GM12878 (cell line): ENCODE results near the gene TARP.

Source experiments
- ATAC-seq: fragments of 200-7000 bp; cut with Tn5 transposase; 3 replicates; pipeline ENCODE4 v1.9.1; 2020; ENCODE audit warnings: mild to moderate bottlenecking, moderate library complexity
- BruUV-seq: library from RNA; stranded (reverse); fragments of 400-500 nt; replicated peaks from 2 replicates; lab custom pipeline; 2021; lab: Mats Ljungman, UMichigan
- CTCF ChIA-PET: fragments of 300-600 bp; sonication (Branson Sonifier 250); formaldehyde crosslinking; extraction: SDS; loops from one replicate; lab custom pipeline; 2021; ENCODE audit warnings: inconsistent platforms; lab: Yijun Ruan, JAX
- POLR2A ChIA-PET: fragments of 350-600 bp; formaldehyde crosslinking; extraction: SDS; loops from one replicate; lab custom pipeline; 2021; ENCODE audit warnings: inconsistent platforms; lab: Charles Lee
- RAD21 ChIA-PET: fragments of 300-600 bp; sonication (Branson Sonifier 250); formaldehyde crosslinking; loops from one replicate; lab custom pipeline; 2023; ENCODE audit warnings: antibody characterized with exemption; ENCODE audit not compliant: unreplicated experiment; lab: Charles Lee
- SMC1A ChIA-PET: fragments of 300-600 bp; sonication (Branson Sonifier 250); formaldehyde crosslinking; loops from one replicate; lab custom pipeline; 2023; ENCODE audit not compliant: unreplicated experiment, uncharacterized antibody; lab: Charles Lee
- DNase-seq: peaks from one replicate; pipeline ENCODE4 v3.0.0-alpha.2; 2011; ENCODE audit warnings: low read depth, low spot score
- FAIRE-seq: peaks from 3 replicates; lab custom pipeline; 2011; peaks lifted over from hg19 to GRCh38; lab: Jason Lieb, UNC
- H2AFZ ChIP-seq: 2 replicates; pipeline ENCODE4 v1.6.0; 2011; ENCODE audit warnings: low read depth, low read length, control low read depth; ENCODE audit not compliant: control insufficient read depth
- H3K27ac ChIP-seq: 2 replicates; pipeline ENCODE4 v1.5.1; 2011; ENCODE audit warnings: control low read depth; ENCODE audit not compliant: control insufficient read depth, insufficient read depth
- H3K27me3 ChIP-seq, 2 experiments: replicated peaks in 1 of 2; 2 replicates each; pipeline versions ENCODE4 v1.6.0 to v1.6.1; 2011; ENCODE audit warnings: low read length in 1 of 2; ENCODE audit not compliant: control insufficient read depth in 2 of 2, insufficient read depth in 2 of 2
- H3K36me3 ChIP-seq, 2 experiments: 2 replicates each; pipeline ENCODE4 v1.5.1; 2011; ENCODE audit warnings: low read length in 1 of 2; ENCODE audit not compliant: control insufficient read depth in 2 of 2, insufficient read depth in 2 of 2
- H3K4me1 ChIP-seq: 2 replicates; pipeline ENCODE4 v1.6.1; 2011; ENCODE audit warnings: mild to moderate bottlenecking, low read length, moderate library complexity, mixed read lengths; ENCODE audit not compliant: control insufficient read depth, insufficient read depth
- H3K4me2 ChIP-seq: 2 replicates; pipeline ENCODE4 v1.6.0; 2011; ENCODE audit warnings: control low read depth; ENCODE audit not compliant: control insufficient read depth, insufficient read depth
- H3K4me3 ChIP-seq: fragments of 200-600 bp; sonication (generic); 2 replicates; pipeline ENCODE4 v1.5.1; 2016
- H3K79me2 ChIP-seq: 2 replicates; pipeline ENCODE4 v1.6.0; 2011; ENCODE audit warnings: low read length; ENCODE audit not compliant: control insufficient read depth, insufficient read depth
- H3K9ac ChIP-seq: 2 replicates; pipeline ENCODE4 v1.8.0; 2011; ENCODE audit warnings: low read length, control low read depth, mixed read lengths; ENCODE audit not compliant: control insufficient read depth, insufficient read depth
- H3K9me3 ChIP-seq: replicated peaks from 3 replicates; pipeline ENCODE4 v1.5.1; 2011; ENCODE audit warnings: mild to moderate bottlenecking, low read length; ENCODE audit not compliant: control insufficient read depth, insufficient read depth
- H4K20me1 ChIP-seq: 2 replicates; pipeline ENCODE4 v1.6.0; 2011; ENCODE audit not compliant: control insufficient read depth, insufficient read depth
- ATF3 ChIP-seq: IDR thresholded peaks from 2 replicates; pipeline ENCODE4 v1.6.1; 2011; ENCODE audit warnings: low read depth, mild to moderate bottlenecking, low read length, moderate library complexity, borderline replicate concordance; ENCODE audit errors: extremely low read depth
- CHD1 ChIP-seq: IDR thresholded peaks from 2 replicates; pipeline ENCODE4 v1.6.1; 2012; ENCODE audit warnings: low read depth, low read length, improper control_type of control experiment
- CHD2 ChIP-seq: IDR thresholded peaks from 2 replicates; pipeline ENCODE4 v1.6.1; 2011; ENCODE audit warnings: low read depth, low read length, improper control_type of control experiment, borderline replicate concordance
- EP300 ChIP-seq, 2 experiments: fragments of 150-350 bp in 1 of 2; IDR thresholded peaks; 2 replicates each; pipeline ENCODE4 v1.6.1; 2011 to 2012; ENCODE audit warnings: low read depth in 2 of 2, low read length in 2 of 2, borderline replicate concordance in 1 of 2, improper control_type of control experiment in 1 of 2, inconsistent platforms in 1 of 2; ENCODE audit not compliant: control insufficient read depth in 1 of 2
- HCFC1 ChIP-seq: fragments of 150-350 bp; IDR thresholded peaks from 2 replicates; pipeline ENCODE4 v1.6.1; 2014; ENCODE audit warnings: low read length
- IKZF2 ChIP-seq, 2 experiments: fragments of 450-650 bp; IDR thresholded peaks; 2 replicates each; pipeline ENCODE4 v1.6.1; 2017; ENCODE audit warnings: mild to moderate bottlenecking in 2 of 2, moderate library complexity in 2 of 2
- KDM1A ChIP-seq: fragments of 200-600 bp; sonication (generic); IDR thresholded peaks from 2 replicates; pipeline ENCODE4 v1.6.1; 2016; ENCODE audit warnings: borderline replicate concordance
- MYC ChIP-seq: IDR thresholded peaks from 2 replicates; pipeline ENCODE4 v1.6.1; 2011; ENCODE audit warnings: mild to moderate bottlenecking, low read length, moderate library complexity, inconsistent platforms; ENCODE audit not compliant: insufficient read depth, insufficient replicate concordance, insufficient read length, severe bottlenecking
- NFXL1 ChIP-seq: fragments of 450-650 bp; IDR thresholded peaks from 2 replicates; pipeline ENCODE4 v1.6.1; 2017; ENCODE audit warnings: antibody characterized with exemption, mild to moderate bottlenecking, borderline replicate concordance
- PAX8 ChIP-seq: fragments of 450-650 bp; IDR thresholded peaks from 2 replicates; pipeline ENCODE4 v1.6.1; 2017; ENCODE audit warnings: mild to moderate bottlenecking, moderate library complexity
- SMAD1 ChIP-seq: fragments of 450-650 bp; IDR thresholded peaks from 2 replicates; pipeline ENCODE4 v1.6.1; 2018; ENCODE audit warnings: mild to moderate bottlenecking, low read depth; ENCODE audit not compliant: partially characterized antibody
- SRF ChIP-seq, 2 experiments: IDR thresholded peaks; 2 replicates each; pipeline ENCODE4 v1.6.1; 2011; ENCODE audit warnings: low read depth in 2 of 2, low read length in 2 of 2, mild to moderate bottlenecking in 1 of 2, moderate library complexity in 1 of 2
- TCF3 ChIP-seq: IDR thresholded peaks from 2 replicates; pipeline ENCODE4 v1.6.1; 2012; ENCODE audit warnings: low read depth, mild to moderate bottlenecking, low read length, borderline replicate concordance; ENCODE audit not compliant: insufficient read depth
- ZNF217 ChIP-seq: fragments of 450-650 bp; IDR thresholded peaks from 2 replicates; pipeline ENCODE4 v1.6.1; 2017; ENCODE audit warnings: antibody characterized with exemption, mild to moderate bottlenecking
- ZNF687 ChIP-seq: fragments of 450-650 bp; IDR thresholded peaks from 2 replicates; pipeline ENCODE4 v1.6.1; 2017; ENCODE audit warnings: mild to moderate bottlenecking, moderate library complexity
- WGBS: methylation state at CpG from one replicate; pipeline ENCODE4 v1.1.6; 2016; ENCODE audit warnings: low lambda C conversion rate; ENCODE audit not compliant: insufficient replicate concordance, insufficient coverage; ENCODE audit errors: missing lambda C conversion rate; 5-methylcytosine and 5-hydroxymethylcytosine counted together
- in situ Hi-C: fragments of 300-500 bp; cut with MboI; formaldehyde crosslinking; loops from 9 replicates; pipeline ENCODE4 v1.14.3; 2018; ENCODE audit warnings: mixed read lengths
- intact Hi-C: fragments of 100-400 bp; cut with micrococcal nuclease; formaldehyde crosslinking; loops from one replicate; pipeline ENCODE4 v1.14.2; 2022; ENCODE audit not compliant: unreplicated experiment
- TF ChIP-seq, protein P1 (sequence below): fragments of 450-650 bp; IDR thresholded peaks from 2 replicates; pipeline ENCODE4 v1.6.1; 2017; ENCODE audit warnings: mild to moderate bottlenecking, low read depth, inconsistent platforms; ENCODE audit not compliant: poor library complexity, severe bottlenecking

The TARP gene

DNA sequence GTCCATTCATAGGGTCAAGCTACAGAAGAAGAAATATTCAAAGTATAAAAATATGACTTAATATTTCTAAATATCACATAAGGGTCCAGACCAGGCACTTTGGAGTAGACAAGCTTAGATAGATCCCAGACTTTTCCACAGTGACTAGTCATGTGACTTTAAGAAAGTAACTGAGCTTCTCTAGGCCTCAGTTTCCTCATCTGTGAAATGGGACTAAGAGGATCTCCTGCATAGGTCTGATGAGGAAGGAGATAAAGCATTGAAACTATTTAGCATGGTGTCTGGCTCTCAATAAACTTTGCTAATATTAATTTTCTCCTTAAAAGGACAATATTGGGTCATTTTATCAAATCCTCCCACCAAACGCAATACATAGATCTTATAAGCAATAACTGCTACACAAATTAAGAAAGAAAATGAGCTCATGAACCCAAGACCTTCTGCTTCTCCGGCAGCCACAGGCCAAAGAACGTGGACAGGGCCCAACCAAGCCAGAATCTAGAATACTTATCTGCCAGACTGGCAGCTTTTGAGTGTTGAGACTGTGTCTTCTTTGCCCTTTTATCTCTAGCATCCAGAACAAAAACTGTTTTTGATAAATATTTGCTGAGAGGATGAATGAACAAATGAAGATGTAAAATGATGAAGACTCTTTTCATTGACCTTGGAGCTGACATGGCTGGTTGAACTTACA, 1.6 kb upstream of the TARP start (continued):
- TF ChIP-seq EP300 (IDR thresholded peaks at IDR 0.05; ENCODE audit: borderline replicate concordance in 1 of 2, control insufficient read depth in 1 of 2, low read depth in 2 of 2, low read length in 2 of 2), result no peak
- no peak for TF ChIP-seq MYC
- no peak for TF ChIP-seq ZNF687
- no peak for TF ChIP-seq IKZF2 (IDR thresholded peaks at IDR 0.05)

GRCh38 chr7:38274486-38274885, 1.1 kb upstream of the TARP start:
- no peak for ATAC-seq
- FAIRE-seq, result no peak
- H3K27me3 ChIP-seq, result no peaks in the 10 kb centered on the region
- H3K36me3 ChIP-seq, result no peaks in the 10 kb centered on the region
- no peak overlapping the region for H3K4me3 ChIP-seq
- in situ Hi-C loops (no loop called here), intact Hi-C loops (no loop called here)
- H3K27ac ChIP-seq, result no peak overlapping the region
- 41% methylated on average over 4 of the region's 4 CpGs for WGBS
- H4K20me1 ChIP-seq, result no peaks in the 10 kb centered on the region
- SMC1A ChIA-PET, result interaction anchor here (1.0 to 1.2 kb wide), 3 partner anchors 9 to 45 kb away, joined by 3 to 5 read pairs (median 4); no protein-coding TSS in a partner anchor
- no peak overlapping the region for H3K9ac ChIP-seq
- DNase-seq, result no peak
- H3K4me1 ChIP-seq, result peaks cover 6% of the 10 kb centered on the region; the same call in 1 of the 2 replicates
- no peak overlapping the region for H3K4me2 ChIP-seq
- CTCF ChIA-PET, result interaction anchor here (1.3 to 2.7 kb wide), 4 partner anchors 54 to 166 kb away, joined by 3 to 9 read pairs (median 6); no protein-coding TSS in a partner anchor
- no peaks in the 10 kb centered on the region for H3K79me2 ChIP-seq
- no peaks in the 10 kb centered on the region for H3K9me3 ChIP-seq
- POLR2A ChIA-PET, result interaction anchor here (0.6 kb wide), 2 partner anchors 10 to 41 kb away, joined by 3 read pairs; no protein-coding TSS in a partner anchor
- no TSS peak for BruUV-seq
- no peak overlapping the region for H2AFZ ChIP-seq
- RAD21 ChIA-PET, result interaction anchor here (1.1 kb wide), 1 partner anchor 61 kb away, joined by 3 read pairs; no protein-coding TSS in a partner anchor
- TF ChIP-seq NFXL1 (no peak), CHD2 (no peak), CHD1 (no peak), TCF3 (no peak), PAX8 (no peak), KDM1A (no peak), SRF (IDR thresholded peaks at IDR 0.05; ENCODE audit: low read depth in 2 of 2, low read length in 2 of 2) (no peak), ATF3 (no peak), SMAD1 (no peak), HCFC1 (no peak), ZNF217 (no peak)
- TF ChIP-seq, protein P1, sequence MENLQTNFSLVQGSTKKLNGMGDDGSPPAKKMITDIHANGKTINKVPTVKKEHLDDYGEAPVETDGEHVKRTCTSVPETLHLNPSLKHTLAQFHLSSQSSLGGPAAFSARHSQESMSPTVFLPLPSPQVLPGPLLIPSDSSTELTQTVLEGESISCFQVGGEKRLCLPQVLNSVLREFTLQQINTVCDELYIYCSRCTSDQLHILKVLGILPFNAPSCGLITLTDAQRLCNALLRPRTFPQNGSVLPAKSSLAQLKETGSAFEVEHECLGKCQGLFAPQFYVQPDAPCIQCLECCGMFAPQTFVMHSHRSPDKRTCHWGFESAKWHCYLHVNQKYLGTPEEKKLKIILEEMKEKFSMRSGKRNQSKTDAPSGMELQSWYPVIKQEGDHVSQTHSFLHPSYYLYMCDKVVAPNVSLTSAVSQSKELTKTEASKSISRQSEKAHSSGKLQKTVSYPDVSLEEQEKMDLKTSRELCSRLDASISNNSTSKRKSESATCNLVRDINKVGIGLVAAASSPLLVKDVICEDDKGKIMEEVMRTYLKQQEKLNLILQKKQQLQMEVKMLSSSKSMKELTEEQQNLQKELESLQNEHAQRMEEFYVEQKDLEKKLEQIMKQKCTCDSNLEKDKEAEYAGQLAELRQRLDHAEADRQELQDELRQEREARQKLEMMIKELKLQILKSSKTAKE, result no peak
